HG02642 (cell line): ENCODE measurements around the gene TLE3.

ENCODE experiments used
- ATAC-seq: cut with Tn5 transposase; IDR thresholded peaks from one replicate; pipeline ENCODE4 v1.9.1; 2021; ENCODE audit warnings: mild to moderate bottlenecking; ENCODE audit not compliant: unreplicated experiment, poor library complexity

Gene TLE3

DNA sequence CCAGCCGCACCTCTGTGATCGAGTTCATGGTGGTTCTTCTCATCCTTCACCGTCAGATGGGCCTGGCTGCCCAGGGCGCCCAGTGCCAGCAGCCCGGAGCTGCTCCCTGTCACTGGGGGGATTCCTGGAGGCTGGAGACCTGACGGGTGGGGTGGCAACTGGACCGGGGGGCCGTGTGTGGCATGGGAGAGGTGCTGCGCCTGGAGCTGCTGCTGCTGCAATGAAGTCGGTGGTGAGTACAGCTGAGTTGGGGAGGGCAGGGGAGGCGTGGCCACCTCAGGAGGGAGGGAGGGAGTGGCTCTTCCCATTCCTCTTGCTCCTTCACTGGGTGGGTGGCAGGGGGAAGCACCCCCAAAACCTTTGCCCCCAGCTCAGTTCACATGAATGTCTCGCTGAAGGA lies 31.7 kb downstream of the TLE3 start:
- no peak for ATAC-seq

DNA sequence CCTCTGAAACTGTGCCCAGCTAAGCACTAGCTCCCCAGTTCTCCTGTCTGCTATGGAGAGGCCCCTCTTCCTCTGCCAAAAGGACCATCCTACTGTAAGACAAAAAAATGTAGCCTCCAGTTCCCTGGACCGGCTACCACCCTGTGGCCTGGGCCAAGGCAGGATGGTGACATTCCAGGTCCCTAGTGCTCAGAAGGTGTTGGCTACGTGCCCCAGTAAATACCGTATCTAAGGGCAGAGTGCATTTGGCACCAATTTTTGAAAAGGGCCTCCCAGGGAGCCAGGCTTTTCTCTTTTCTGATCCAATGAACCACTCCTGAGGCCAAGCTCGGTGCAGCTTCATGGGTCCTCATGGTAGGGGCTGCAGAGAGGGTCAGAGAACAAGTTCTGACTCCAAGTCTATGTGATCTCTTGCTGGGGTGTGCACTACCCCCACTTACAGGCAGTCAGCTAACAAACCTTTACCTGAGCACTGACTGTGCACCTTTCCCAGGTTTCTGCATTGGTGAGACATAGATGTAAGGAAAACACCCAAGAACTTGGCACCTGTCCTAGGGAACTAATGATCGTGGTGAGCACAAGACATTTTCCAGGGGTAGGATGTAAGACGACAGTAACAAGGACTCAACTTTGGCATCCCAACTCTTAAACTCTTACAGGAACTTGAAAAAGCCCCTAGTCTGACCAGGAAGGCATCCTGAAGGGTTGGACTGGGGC lies 32.6 kb downstream of the TLE3 start:
- no peak for ATAC-seq

DNA sequence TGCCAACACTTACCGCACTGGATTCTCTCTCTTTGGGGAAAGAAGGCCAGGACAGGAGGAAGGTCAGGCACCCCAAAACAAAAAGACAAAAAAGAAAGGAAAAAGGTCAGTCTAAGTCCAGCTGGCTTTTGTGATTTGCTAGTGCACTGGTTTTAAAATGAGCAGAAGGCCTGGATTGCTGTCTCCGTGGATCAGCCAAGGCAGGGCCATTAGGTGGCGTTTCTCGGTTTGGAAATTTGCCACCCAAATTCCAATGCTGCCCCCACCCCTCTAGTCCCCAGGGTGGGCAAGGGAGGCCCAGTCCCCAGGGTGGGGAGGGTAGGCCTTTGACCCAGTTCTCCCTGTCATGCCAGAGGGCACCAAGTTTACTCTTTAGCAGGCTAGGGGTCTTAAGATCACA lies 33.3 kb downstream of the TLE3 start:
- ATAC-seq, result no peak

DNA sequence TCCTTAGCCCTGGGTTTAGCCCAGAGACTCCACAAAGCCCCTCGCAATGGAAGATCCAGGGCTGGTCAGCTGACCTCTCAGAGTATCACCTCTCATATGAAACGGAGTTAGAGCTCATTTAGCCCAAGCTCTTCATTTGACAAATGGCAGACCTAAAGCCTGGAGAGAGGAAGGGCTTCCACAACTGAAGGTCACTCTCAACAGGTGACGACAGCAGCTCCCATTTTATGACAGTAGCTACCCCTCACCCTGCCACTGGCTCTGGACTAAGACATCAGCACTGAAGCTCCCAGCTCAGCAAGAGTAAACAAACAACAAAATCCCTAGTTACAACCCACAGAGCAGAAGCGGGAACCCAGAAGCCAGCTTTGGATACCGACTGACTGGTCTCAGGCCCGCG lies 33.7 kb downstream of the TLE3 start:
- ATAC-seq, result no peak

DNA sequence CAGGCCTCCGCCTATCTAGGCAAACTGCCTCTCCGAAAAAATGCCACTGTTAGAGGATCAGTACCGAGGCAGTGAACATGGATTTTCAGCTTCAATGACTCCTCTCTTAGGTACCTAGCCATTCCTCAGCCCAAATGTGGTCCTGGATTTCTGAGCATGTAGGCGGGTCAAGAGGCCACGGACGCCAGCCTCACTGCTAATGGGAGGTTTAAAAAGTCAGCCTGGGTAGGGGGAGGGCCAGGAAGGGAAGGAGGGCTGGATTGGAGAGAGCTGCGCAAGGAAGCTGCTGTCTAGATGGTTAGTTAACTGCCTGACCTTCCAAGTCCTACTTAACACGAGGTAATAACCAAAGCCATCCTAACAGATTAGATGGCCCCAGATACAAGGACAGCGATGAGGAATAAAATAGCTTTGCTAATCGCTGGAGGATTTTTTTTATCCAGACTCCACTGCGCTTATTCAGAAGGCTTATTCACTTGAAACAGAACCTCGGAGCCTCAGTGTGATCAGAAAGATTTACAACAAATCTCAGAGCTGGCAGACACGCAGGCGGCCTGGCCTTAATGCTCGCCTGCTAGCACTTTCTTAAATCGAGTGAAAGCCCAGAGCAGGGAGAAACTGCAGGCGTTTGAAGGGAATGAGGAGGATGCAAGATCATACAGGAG lies 34.3 kb downstream of the TLE3 start:
- ATAC-seq, result no peak

DNA sequence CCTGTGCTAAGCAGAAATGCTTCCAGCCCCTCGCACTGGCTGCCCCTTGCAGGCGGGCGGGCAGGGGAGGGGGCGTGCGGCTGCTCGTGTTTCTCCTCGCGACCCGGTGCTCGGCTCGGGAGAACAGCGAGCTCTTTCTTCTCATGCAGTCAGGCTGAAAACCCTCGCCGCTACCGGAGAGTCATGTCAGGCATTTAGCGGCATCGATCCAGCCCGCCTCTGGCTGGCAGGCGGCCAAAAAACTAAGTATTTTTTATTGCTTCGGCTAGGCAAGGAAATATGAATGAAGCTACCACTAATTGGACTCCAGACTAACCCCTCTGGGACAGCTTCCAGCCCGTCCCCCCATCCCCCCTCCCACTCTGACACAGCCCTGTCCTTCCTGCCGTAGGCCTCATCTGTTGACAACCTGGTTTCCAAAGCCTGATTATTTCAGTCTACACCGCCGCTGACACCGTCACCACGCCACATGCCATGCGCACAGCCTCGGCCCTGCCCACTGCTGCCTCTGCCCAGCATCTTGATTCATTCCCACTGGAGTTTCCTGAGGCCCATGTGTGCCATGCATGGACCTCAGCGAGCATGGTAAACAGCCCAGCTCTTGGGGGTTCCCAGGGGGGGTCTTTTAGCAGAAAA lies 35.3 kb downstream of the TLE3 start:
- no peak for ATAC-seq

DNA sequence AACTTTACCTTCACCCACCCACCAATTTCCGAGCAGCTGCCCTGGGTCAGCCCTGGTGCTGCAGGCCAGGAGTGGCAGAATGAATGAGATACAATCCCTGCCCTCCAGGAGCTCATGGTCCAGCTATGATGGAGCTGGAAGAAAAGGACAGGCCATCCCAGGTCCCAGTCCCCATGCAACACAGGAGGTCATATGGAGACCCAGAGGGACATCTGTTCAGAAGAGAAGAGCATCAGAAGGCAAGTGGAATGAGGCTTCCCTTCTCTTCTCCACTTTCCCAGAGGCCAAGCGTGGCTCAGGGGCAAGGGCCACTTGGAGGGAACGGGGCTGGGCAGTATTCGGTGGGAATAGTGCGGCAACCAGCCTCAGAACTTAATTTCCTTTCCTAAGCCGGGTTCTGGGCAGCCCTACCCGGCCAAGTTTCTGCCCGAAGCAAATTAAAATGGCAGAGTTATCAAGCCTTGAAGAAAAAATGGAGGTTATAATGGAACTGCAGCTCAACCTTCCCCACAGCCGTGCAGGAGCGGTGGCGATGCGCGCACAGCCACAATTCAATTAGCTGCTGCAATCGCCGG lies 35.9 kb downstream of the TLE3 start:
- ATAC-seq, result no peak

DNA sequence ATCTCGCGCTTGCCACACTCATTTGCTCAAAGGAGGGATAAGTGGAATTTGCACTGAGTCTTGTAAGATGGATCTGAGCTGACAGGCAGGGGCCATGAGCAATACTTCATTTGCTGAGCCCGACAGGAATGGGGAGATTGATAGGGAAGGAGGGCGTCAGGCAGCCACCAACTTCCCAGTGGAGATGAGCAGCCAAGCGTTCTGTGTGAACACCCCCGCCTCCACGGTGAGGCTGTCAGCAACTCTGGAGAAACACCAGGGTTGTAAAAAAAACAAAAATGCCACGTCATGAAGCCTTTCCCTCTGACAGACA lies 36.8 kb downstream of the TLE3 start:
- no peak for ATAC-seq

DNA sequence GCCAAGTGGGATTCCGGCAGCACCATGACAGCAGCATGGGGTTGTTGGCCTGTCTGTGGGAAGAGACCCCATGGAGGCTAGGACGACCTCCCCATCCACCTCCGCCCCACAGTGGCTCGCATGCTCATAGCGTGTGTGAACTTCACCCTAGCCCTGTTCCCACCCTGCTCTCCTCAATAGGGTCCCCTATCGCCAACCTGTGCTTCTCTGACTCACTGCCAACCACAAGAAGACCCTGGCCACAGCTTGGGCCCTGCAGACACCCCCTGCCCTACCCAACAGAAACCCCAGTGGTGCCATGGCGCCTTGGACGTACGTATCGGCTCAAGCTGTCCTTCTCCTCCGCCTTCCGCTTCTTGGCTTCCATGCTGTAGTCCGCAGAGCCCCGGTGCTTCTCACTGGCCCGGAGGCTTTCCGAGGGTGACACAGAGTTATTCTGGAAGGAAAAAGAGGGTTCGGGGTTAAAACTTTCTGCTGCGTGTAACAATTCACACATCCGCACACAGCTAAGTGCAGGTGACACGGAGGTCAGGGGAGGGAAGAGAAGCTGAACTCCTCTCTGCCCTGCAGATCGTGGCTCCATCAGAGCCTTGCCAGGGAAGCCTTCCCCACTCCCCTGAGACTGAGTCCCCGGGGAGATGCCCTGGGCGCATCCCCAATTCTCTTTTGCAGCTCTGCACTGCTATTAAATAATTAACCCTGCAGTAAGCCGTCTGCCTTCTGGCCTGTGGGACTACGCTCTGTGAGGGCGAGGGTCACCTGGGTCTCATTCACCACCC lies 37.3 kb downstream of the TLE3 start:
- ATAC-seq, result no peak

DNA sequence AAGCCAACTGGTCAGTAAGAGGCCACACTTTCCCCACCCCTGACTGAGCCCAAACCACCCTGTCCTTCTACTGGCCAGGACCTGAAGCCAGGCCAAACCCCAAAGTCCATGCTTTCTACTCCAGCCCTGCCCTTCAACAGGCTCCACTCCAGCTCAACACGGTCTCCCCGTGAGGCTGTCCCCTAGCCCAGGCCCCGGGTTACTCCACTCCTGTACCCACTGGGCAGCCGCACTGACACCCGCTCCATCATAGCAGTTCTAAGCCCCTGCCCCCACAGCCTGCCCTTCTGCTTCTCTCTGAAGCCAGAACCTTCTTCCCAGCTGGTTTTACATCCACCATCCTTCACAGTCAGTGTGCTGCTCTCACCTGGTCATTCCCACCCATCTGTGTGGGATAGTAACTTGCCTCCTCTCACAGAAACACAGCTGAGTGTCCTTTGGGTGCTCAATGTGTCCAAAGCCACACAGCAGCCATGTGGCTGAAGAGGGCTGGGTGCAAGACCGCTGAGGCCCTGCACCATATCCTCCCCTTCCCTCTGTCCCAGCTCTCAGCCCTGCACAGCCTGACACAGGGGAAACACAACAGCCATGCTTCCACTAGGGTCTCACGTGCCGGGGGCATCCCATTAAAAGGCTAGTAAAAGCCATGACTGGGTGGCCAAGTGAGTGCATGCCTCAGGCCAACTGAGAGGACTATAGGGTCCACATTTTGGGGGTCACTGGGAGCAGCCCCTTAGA lies 38.1 kb downstream of the TLE3 start:
- no peak for ATAC-seq

DNA sequence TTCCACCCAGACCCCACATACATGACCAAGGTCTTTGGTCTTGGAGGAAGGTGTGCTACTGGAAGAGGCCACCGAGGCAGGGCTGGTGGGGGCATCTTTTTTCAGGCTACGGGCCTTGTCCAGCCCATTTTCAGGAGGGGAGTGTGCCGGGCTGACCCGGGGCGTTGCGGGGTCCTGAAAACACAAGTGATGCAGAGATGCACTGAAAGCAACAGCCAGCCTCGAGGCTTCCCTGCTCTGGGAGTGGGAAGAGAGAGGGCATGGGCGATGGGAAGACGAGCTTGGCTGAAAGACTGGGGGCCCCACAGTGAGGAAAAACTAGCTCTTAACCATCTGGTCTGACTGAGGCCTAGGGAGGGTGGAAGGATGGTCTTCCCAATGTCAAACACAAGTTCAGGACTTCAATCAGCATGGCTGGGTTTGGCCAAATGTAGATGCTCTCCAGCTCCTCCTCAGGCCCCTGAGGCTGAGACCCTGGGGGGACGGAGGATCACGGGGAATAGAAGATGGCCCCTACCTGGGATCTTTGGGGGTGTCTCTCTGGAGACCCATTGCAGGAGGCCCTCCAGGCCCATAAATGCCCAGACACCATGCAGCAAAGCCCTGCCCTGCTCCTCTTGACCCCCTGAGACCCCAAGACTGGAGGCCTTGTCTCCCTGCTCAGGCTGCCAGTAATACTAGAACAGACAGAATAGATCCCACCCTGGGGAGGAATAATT lies 38.9 kb downstream of the TLE3 start:
- no peak for ATAC-seq

DNA sequence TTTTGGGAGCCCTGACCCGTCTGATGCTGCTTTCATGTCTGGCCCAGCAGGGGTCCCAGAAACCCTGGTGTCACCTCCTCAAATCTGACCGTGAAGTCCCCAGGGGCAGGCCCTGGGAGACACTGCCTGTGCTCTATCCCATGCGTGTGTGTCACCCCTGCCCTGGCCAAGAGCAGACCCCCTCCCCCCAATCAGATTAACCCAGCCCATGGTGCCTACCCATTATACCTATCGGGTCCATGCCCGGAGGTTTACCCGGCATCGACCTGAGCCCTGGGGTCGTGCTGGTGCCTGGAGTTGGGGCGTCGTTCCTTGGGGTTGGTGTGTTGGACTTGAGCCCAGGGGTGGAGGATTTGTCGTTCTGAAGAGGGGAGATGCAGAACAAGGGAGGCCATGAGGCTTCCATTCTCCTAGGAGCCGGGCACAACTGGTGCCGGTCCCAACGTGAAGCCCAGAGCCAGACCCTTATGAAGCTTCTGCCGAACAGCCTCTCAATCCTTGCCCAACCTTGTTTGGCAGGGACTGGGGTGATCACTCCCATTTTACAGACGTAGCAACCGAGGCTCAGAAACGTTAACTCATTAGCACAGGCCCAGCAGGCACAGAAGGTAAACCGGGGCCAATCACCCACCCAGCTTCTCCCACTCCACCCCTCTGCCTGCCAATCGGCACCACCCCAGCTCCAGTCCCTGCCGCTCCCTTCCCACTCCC lies 39.6 kb downstream of the TLE3 start:
- no peak for ATAC-seq

DNA sequence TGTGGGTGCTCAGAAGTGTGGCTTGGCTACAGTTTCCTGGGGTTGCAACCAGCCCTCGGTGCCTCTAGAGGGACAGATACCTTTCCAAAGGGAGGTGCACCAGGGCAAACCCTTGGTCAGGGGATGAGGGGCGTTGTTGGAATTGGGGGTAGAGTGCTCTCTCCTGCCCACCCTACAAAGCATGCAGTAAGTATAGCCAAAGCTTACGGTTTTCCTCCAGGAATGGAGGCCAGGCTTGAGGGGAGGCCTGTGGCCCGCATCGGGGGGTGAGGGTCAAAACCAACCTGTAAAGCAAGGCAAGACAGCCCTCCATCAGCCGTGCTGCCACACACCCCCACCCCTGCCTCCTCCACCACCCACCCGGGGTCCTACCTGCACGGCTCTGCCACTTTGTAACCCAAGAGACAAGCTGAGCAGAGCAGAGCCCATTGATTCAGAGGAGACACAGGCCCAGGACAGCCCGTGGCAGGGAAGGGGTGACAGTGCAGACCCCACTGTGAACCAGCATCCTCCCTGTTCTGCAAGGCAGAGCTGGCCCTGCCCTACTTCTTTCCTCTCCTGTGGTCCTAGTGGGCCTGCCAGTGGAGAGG lies 41.5 kb downstream of the TLE3 start:
- no peak for ATAC-seq

DNA sequence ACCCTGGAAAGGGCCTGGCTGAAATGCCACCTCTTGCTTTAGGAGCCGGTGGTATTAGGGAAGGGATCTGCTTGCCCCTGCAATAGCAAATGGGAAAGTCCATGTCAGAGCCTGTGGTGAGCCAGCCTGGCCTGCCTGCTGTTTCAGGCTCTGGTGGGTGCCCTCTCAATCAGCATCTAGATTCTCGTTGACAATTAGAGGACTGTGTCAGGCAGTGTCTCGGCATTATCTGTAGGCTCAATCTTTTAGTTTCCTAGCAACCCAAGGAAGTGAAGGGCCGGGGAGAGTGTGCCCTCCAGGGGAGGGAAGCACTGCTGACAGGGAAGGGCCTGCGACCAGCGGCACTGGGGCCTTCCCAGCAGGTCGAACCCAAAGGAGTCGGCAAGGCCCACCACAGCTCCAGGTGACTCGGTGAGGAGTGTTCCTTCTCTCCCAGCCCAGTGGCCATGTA lies 42.1 kb downstream of the TLE3 start:
- ATAC-seq, result no peak

DNA sequence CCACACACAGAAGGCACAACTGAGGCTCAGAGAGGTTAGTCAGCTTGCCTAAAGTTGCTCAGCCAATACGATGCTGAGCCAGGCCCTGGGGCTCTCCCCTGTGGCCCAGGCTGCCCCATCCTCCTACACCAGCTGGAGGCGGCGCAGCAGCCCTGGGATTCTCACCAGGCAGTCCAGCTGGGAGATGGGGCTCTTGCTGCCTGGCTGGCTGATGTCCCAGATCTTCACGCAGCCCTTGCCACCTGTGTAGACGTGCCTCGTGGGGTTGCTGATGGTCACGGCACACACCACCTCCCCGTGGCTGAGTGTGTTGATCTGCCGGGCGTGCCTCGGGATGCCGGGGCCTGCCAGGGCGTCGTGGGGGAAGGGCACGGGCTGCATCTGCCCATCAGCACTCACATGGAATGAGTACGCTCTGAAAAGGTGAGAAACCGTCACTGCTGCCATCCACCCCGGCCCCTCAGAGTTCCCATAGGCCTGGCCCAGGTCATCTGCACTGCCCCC lies 42.8 kb downstream of the TLE3 start:
- no peak for ATAC-seq

DNA sequence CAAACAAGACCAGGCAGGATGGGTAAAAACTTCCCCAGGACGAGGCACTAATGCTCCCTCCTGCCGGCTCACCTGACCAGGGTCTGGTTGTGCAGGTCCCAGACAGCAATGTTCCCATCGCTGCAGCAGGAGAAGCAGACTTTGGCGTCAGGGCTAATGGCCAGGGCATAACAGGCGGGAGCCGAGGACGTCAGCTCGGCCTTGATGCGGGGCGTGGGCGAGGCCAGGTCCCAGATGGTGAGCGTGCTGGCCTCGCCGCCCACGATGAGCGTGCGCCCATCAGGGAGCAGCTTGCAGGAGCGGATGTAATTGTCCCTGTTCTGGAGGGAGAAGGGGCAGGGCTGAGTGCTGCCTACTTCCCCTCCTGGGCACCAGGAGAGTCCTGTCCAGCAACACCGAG lies 43.4 kb downstream of the TLE3 start:
- no peak for ATAC-seq

DNA sequence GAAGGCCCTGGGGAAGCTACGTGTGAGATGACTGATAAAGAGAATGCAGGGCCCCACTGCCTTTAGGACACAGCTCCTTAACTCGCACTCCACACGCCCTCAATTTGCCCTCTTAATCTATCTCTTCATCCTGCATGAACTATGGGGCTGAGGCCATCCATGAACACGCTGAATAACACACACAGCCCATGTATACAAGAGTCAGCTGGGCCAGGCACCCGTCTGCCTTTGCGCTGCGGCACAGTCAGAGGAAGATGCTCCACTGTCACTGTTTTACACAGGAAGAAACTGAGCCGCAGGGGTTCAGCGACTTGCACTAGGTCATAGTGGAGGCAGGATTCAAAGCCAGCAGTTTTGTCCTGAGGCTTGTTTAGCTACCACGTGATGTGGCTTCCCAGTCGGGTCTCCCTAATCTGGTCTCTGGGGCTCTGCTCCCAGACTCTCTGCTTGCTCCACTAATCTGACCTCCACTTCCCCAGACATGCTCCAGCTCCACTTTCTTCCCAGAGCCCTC lies 43.9 kb downstream of the TLE3 start:
- ATAC-seq, result no peak
